Esophagus squamous epithelium (tissue), 5 donors: ENCODE data around the gene TRIM67. TPM values are rescaled to one million over a fixed set of nuclear protein-coding genes. Genes with fewer than 3 reads are reported as not detected.
"Not testable (repeated sequence)": the region's sequence is repeated elsewhere in the genome, so short reads cannot be mapped to it uniquely, and the experiment has no call there.

Experiments
- DNase-seq: peaks from one replicate; lab custom pipeline; 2025; lab: John Stamatoyannopoulos, UW
- H3K27ac ChIP-seq, 4 donors: fragments of 200-600 bp; sonication (generic); one replicate each; pipeline ENCODE4 v1.5.1; 2016 to 2019; ENCODE audit warnings: mild to moderate bottlenecking in 1 of 4
- H3K27me3 ChIP-seq, 4 donors: fragments of 200-600 bp; sonication (generic); 1 replicate in 3 of 4; 2 replicates in 1 of 4; pipeline versions ENCODE4 v1.5.1 to v1.6.0; 2017 to 2021; ENCODE audit warnings: antibody characterized with exemption in 1 of 4
- H3K36me3 ChIP-seq, 3 donors: fragments of 200-600 bp; sonication (generic); one replicate each; pipeline ENCODE4 v1.5.1; 2016 to 2019
- H3K4me1 ChIP-seq, 3 donors: fragments of 200-600 bp; sonication (generic); one replicate each; pipeline ENCODE4 v1.5.1; 2017 to 2019
- H3K4me3 ChIP-seq, 4 donors: fragments of 200-600 bp; sonication (generic); 1 replicate in 3 of 4; 2 replicates in 1 of 4; pipeline ENCODE4 v1.5.1; 2016 to 2019; ENCODE audit warnings: mild to moderate bottlenecking in 2 of 4, moderate library complexity in 1 of 4
- H3K9me3 ChIP-seq, 3 donors: fragments of 200-600 bp; sonication (generic); one replicate each; pipeline ENCODE4 v1.5.1; 2016 to 2019
- POLR2A ChIP-seq, 4 donors: fragments of 450-650 bp; IDR thresholded peaks; one replicate each; pipeline ENCODE4 v1.6.1; 2017; ENCODE audit warnings: antibody characterized with exemption in 4 of 4, mild to moderate bottlenecking in 4 of 4, moderate library complexity in 3 of 4
- WGBS, 2 donors: methylation state at CpG; one replicate each; pipeline ENCODE4 v1.1.5; 2018; 5-methylcytosine and 5-hydroxymethylcytosine counted together
- intact Hi-C: fragments of 100-400 bp; cut with DNase I; formaldehyde crosslinking; loops from one replicate; pipeline ENCODE4 v1.15.0; 2022
- total RNA-seq, 4 donors: library from RNA; depleted of rRNA; stranded (reverse); fragments of >200 nt; gene quantifications; one replicate each; pipeline ENCODE4 v1.1.0, GENCODE V29; 2016
- TF ChIP-seq, protein P1 (sequence below), 6 experiments: fragments of 450-650 bp in 4 of 6; fragments of 200-600 bp in 2 of 6; sonication (generic) in 2 of 6; IDR thresholded peaks; one replicate each; pipeline ENCODE4 v1.5.1; 2016 to 2019; ENCODE audit warnings: antibody characterized with exemption in 6 of 6, mild to moderate bottlenecking in 4 of 6, moderate library complexity in 4 of 6
- donor health status: DM: yes; HTN: yes; CAD: no.

The TRIM67 gene
- total RNA-seq, 4 donors from 2014 or later, result not detected

DNA sequence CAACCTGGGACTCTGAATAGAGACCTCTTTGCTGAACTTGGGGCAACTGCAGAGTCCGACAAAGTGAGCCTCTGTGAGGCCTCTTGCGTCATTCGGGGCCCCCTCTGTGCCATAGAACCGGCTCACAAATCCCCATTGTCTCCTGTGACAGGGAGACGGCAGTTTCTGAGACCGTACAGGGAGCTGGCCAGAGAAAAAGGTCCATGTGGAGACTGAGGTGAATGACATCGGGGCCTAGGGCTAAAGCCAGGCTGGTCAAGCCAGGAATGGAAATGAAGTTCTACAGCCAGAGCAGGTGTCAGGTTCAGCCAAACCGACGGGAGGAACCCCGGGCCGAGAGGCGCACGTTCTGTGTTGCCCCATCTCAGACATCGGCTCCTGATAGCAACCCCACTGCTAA is 37.1 kb upstream of the TRIM67 start:
- no peak overlapping the region for H3K27ac ChIP-seq
- intact Hi-C loops, result no loop called here
- no peaks in the 10 kb centered on the region for H3K9me3 ChIP-seq
- no peak overlapping the region for H3K4me3 ChIP-seq
- no peaks in the 10 kb centered on the region for H3K36me3 ChIP-seq
- WGBS, 2 donors, result 81 to 86% methylated on average over 7 to 11 of the region's 14 CpGs
- peaks cover 0 to 14% (median 0%) of the 10 kb centered on the region in 4 donors for H3K27me3 ChIP-seq
- no peaks in the 10 kb centered on the region for H3K4me1 ChIP-seq
- no peak for TF ChIP-seq POLR2A (IDR thresholded peaks at IDR 0.05)
- TF ChIP-seq, protein P1, sequence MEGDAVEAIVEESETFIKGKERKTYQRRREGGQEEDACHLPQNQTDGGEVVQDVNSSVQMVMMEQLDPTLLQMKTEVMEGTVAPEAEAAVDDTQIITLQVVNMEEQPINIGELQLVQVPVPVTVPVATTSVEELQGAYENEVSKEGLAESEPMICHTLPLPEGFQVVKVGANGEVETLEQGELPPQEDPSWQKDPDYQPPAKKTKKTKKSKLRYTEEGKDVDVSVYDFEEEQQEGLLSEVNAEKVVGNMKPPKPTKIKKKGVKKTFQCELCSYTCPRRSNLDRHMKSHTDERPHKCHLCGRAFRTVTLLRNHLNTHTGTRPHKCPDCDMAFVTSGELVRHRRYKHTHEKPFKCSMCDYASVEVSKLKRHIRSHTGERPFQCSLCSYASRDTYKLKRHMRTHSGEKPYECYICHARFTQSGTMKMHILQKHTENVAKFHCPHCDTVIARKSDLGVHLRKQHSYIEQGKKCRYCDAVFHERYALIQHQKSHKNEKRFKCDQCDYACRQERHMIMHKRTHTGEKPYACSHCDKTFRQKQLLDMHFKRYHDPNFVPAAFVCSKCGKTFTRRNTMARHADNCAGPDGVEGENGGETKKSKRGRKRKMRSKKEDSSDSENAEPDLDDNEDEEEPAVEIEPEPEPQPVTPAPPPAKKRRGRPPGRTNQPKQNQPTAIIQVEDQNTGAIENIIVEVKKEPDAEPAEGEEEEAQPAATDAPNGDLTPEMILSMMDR (IDR thresholded peaks at IDR 0.05), result no peak
- no peak for DNase-seq

GRCh38 chr1:231125972-231126580 is 35.8 kb upstream of the TRIM67 start:
- intact Hi-C loops, result no loop called here
- 67 to 71% methylated on average over 8 to 9 of the region's 9 CpGs for WGBS, 2 donors

GRCh38 chr1:231127106-231127505 is 34.8 kb upstream of the TRIM67 start:
- H3K36me3 ChIP-seq, H3K9me3 ChIP-seq, DNase-seq, H3K4me3 ChIP-seq, intact Hi-C loops, H3K4me1 ChIP-seq, H3K27ac ChIP-seq: not testable (repeated sequence)
- peaks cover 0 to 14% (median 0%) of the 10 kb centered on the region in 4 donors for H3K27me3 ChIP-seq
- 78 to 81% methylated on average over 6 of the region's 6 CpGs for WGBS, 2 donors

More at GRCh38 chr1:231125972-231126580, 35.8 kb upstream of the TRIM67 start:
- H3K27me3 ChIP-seq, result peaks cover 0 to 14% (median 0%) of the 10 kb centered on the region in 4 donors
- H3K4me1 ChIP-seq, result no peaks in the 10 kb centered on the region
- no peaks in the 10 kb centered on the region for H3K36me3 ChIP-seq
- no peak overlapping the region for H3K4me3 ChIP-seq
- no peak for DNase-seq
- no peak overlapping the region for H3K27ac ChIP-seq
- no peaks in the 10 kb centered on the region for H3K9me3 ChIP-seq
- TF ChIP-seq, protein P1 (IDR thresholded peaks at IDR 0.05), result no peak
- TF ChIP-seq POLR2A (IDR thresholded peaks at IDR 0.05), result no peak

- H3K9me3 ChIP-seq, DNase-seq, H3K4me3 ChIP-seq, intact Hi-C loops, H3K36me3 ChIP-seq, H3K27me3 ChIP-seq, H3K4me1 ChIP-seq, H3K27ac ChIP-seq: not testable (repeated sequence)
- no CpG with 5 or more reads among the region's 27 CpGs for WGBS, 2 donors
Observed at GRCh38 chr1:231128471-231128870, 33.4 kb upstream of the TRIM67 start.

DNA sequence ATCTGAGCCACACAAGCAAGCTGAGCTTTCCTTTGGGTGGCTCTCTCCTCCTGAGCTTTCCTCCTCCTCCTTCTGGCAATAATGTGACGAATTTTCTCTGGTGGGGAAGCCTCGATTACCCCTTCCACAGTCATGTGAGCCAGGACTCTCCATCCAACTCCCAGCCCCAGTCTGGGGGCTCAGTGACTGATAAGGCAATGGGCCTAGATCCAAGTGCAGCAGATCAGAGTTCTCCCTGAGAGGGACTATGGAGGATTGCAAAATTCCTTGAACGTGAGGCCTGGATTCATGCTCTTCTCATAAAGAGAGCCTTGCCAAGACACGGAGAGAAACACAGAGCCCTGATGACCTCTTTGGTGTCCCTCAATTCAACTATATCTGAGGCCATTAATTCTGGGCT is 31.3 kb upstream of the TRIM67 start:
- no peak overlapping the region for H3K27ac ChIP-seq
- H3K36me3 ChIP-seq, result no peaks in the 10 kb centered on the region
- no peaks in the 10 kb centered on the region for H3K9me3 ChIP-seq
- whole genome bisulfite sequencing, 2 donors, result 50 to 75% methylated on average over 4 of the region's 4 CpGs
- no peaks in the 10 kb centered on the region for H3K27me3 ChIP-seq
- H3K4me1 ChIP-seq, result no peaks in the 10 kb centered on the region
- TF ChIP-seq, protein P1 (IDR thresholded peaks at IDR 0.05), result no peak
- no peak for TF ChIP-seq POLR2A (IDR thresholded peaks at IDR 0.05)
- intact Hi-C loops, result no loop called here
- DNase-seq, result no peak
- H3K4me3 ChIP-seq, result no peak overlapping the region

DNA sequence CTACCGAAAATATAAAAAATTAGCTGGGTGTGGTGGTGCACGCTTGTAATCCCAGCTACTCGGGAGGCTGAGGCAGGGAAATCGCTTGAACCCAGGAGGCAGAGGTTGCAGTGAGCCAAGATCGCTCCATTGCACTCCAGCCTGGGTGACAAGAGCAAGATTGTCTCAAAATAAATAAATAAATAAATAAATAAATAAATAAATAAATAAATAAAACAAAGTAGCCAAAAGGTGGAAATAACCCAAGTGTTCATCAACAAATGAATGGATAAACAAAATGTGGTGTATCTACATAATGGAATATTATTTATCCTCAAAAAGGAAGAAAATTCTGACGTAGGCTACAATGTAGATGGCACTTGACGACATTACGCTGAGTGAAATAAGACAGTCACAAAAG is 29.3 kb upstream of the TRIM67 start:
- DNase-seq, H3K9me3 ChIP-seq, intact Hi-C loops, H3K4me1 ChIP-seq, H3K27ac ChIP-seq, H3K36me3 ChIP-seq, H3K27me3 ChIP-seq, H3K4me3 ChIP-seq: not testable (repeated sequence)
- 92 to 97% methylated on average over 8 of the region's 8 CpGs for WGBS, 2 donors

DNA sequence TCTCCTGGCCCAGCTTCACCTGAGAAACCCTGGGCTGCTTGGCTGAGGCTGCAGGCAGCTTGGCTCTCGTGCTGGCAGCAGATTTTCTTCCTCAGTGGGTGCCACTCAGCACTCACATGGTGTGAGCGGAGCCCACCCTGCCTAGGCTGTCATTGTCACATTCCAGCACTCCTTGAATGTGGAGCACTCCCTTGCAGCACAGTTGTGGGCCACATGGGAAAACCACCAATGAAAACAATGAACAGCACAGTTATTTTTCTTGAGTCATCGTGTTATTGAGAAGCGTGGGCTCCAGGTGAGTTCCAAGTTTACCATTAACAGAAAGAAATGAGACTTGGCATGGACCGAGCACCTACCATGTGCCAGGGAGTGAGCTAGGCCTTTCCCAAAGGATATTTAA is 27.2 kb upstream of the TRIM67 start:
- no peaks in the 10 kb centered on the region for H3K27me3 ChIP-seq
- H3K4me1 ChIP-seq, result peaks cover 0 to 8% (median 4%) of the 10 kb centered on the region in 3 donors
- no peak overlapping the region for H3K27ac ChIP-seq
- no peak for TF ChIP-seq POLR2A (IDR thresholded peaks at IDR 0.05)
- TF ChIP-seq, protein P1 (IDR thresholded peaks at IDR 0.05), result no peak
- intact Hi-C loops, result no loop called here
- H3K4me3 ChIP-seq, result no peak overlapping the region
- H3K36me3 ChIP-seq, result no peaks in the 10 kb centered on the region
- no peak for DNase-seq
- H3K9me3 ChIP-seq, result no peaks in the 10 kb centered on the region
- WGBS, 2 donors, result 62 to 76% methylated on average over 3 to 5 of the region's 5 CpGs
